GM10266 (cell line): ENCODE measurements around the gene ENTPD5.
"Not testable (repeated sequence)": the region's sequence is repeated elsewhere in the genome, so short reads cannot be mapped to it uniquely, and the experiment has no call there.

Experiments used
- DNase-seq: peaks from one replicate; pipeline ENCODE4 v3.0.0; 2012; ENCODE audit errors: extremely low spot score
- TF ChIP-seq, protein P1 (sequence below): IDR thresholded peaks from 2 replicates; pipeline ENCODE4 v1.5.1; 2012; ENCODE audit warnings: mild to moderate bottlenecking, low read depth; ENCODE audit not compliant: control insufficient read depth, insufficient read depth; ENCODE audit errors: missing control alignments

Gene ENTPD5

DNA sequence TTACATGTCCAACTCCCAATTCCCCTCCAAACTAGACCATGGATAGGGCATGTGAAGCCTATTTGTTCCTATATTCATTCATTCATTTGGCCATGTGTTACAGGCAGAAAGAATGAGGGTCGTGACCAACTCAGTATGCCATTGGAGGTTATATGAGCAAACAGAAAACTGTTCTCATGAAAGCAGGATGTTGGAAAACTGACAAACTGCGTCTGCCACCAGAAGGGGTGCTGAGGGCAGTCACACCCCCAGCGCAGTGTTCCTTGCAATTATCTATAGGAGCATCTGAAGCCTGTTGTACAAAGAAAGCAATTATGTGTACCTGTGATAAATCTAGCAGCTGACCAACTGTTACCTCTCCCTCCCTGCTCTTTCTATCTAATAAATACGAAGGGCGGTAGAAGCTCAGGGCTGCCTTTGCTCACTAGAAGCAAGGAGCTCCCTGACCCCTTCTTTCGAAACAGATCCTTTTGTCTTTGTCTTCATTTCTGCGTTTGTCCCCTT lies 21.1 kb downstream of the ENTPD5 start:
- TF ChIP-seq, protein P1, sequence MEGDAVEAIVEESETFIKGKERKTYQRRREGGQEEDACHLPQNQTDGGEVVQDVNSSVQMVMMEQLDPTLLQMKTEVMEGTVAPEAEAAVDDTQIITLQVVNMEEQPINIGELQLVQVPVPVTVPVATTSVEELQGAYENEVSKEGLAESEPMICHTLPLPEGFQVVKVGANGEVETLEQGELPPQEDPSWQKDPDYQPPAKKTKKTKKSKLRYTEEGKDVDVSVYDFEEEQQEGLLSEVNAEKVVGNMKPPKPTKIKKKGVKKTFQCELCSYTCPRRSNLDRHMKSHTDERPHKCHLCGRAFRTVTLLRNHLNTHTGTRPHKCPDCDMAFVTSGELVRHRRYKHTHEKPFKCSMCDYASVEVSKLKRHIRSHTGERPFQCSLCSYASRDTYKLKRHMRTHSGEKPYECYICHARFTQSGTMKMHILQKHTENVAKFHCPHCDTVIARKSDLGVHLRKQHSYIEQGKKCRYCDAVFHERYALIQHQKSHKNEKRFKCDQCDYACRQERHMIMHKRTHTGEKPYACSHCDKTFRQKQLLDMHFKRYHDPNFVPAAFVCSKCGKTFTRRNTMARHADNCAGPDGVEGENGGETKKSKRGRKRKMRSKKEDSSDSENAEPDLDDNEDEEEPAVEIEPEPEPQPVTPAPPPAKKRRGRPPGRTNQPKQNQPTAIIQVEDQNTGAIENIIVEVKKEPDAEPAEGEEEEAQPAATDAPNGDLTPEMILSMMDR, result no peak
- no peak for DNase-seq

DNA sequence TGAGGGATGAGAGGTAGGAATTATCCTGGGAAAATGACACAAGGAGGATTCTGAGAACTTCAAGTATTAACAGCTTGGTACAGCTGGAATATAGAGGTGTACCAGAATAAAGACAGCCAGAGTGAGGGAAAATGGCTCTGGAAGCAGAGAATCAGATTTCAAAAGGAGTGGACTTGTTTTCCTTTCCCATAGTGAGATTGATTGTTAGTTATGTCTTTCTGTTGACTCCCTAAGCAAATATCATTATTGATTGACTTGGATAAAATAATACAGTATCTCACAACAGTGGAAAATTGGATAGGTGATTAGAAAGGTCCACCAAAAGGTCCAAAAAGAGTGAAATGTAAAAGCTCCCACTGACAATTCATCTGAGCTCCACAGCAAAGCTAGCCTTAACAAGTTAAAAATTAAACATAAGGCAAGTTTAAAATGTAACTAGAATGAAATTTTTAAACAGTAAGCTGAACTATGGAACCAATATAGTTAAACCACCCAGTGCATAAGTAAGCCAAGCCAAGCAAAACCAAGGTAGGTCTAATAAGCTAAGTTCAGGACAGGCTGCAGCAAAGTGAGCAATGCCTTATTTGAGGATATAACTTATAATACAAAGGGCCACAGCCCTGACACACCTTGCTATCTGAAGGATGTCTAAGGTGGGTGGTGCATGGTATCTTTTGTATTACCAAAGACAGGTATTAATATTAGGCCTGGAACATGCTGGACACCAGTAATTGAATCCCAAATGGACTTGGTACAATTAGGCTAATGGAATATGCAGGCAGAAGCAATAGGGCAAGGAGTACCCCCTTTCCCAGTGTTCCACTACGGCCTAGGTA lies 21.8 kb downstream of the ENTPD5 start:
- no peak for DNase-seq
- TF ChIP-seq, protein P1, result no peak

- TF ChIP-seq, protein P1, result no peak
- DNase-seq, result no peak
These were observed 22.4 kb downstream of the ENTPD5 start for GRCh38 chr14:73996731-73997107.

- DNase-seq, result no peak
- TF ChIP-seq, protein P1, result no peak
These were observed 23.1 kb downstream of the ENTPD5 start for GRCh38 chr14:73995977-73996378.

DNA sequence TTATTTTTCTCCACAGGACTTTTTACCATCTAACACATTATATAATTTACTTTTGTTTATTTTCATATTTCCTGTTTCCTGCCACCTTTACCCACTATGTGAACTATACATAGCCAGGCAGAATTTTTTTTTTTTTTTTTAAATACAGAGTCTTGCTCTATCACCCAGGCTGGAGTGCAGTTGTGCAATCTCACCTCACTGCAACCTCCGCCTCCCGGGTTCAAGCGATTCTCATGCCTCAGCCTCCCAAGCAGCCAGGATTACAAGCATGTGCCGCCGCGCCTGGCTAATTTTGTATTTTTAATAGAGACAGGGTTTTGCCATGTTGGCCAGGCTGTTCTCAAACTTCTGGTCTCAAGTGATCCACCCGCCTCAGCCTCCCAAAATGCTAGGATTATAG lies 24.2 kb downstream of the ENTPD5 start:
- DNase-seq, result not testable (repeated sequence)

GRCh38 chr14:73991092-73991491 lies 28.0 kb downstream of the ENTPD5 start:
- TF ChIP-seq, protein P1, result no peak

GRCh38 chr14:73988656-73989055 lies 30.4 kb downstream of the ENTPD5 start:
- not testable (repeated sequence) for DNase-seq

More at GRCh38 chr14:73991092-73991491, 28.0 kb downstream of the ENTPD5 start:
- no peak for DNase-seq

- DNase-seq, result no peak
- TF ChIP-seq, protein P1, result no peak
These were observed 31.0 kb downstream of the ENTPD5 start for GRCh38 chr14:73988065-73988464.
